ENCODE results near the gene CRYGA.
"Not testable (repeated sequence)": the region's sequence is repeated elsewhere in the genome, so short reads cannot be mapped to it uniquely, and the experiment has no call there.

CRYGA gene

DNA sequence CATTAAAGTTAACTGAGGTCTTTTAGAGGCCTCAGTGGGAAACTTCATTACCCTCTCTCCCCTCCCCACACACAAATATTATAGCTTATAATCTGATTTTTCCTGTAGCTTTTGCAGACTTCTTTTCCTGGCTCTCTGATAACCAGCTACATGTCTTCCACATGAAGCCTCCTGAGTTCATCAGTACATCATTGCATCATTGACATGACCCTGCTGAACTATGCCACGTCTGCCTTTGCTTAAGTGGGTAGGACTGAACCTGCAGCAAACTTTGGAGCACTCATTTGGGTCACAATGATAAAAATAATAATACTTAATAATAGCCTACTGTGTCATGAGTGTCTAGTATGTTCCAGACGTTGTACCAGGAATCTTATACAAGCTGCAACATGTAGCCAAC is 7.0 kb downstream of the CRYGA start:
- no peak for DNase-seq

DNA sequence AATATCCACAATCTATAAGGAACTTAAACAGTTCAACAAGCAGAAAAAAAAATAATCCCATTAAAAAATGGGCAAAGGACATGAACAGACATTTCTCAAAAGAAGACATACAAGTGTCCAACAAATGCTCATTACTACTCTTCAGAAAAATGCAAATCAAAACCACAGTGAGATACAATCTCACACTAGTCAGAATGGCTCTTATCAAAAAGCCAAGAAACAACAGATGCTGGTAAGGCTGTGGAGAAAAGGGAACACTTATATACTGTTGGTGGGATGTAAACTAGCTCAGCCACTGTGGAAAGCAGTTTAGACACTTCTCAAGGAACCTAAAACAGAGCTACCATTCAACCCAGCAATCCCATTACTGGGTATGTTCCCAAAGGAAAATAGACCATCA is 10.2 kb downstream of the CRYGA start:
- no peak for DNase-seq

GRCh38 chr2:208150956-208151355 is 12.4 kb downstream of the CRYGA start:
- DNase-seq: no peak

GRCh38 chr2:208150094-208150493 is 13.3 kb downstream of the CRYGA start:
- no peak for DNase-seq

DNA sequence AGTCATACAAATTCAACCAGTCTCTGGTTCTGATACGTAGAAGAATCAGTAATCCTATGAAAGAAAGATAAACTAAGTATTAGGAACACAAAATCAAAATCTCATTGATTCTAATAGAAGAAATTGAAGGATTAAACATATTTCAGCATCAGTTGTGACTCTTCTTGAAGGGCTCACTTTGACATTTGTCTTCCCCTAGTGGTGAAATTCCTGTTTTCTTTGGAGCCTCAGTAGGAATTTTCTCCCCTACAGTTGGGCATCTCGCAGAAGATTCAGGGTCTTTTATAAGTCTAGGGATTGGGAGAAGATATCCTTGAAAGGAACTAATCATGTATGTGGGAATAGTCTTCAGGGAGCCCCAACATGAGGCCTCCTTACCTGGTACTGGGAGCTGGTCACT is 14.6 kb downstream of the CRYGA start:
- no peak for DNase-seq

DNA sequence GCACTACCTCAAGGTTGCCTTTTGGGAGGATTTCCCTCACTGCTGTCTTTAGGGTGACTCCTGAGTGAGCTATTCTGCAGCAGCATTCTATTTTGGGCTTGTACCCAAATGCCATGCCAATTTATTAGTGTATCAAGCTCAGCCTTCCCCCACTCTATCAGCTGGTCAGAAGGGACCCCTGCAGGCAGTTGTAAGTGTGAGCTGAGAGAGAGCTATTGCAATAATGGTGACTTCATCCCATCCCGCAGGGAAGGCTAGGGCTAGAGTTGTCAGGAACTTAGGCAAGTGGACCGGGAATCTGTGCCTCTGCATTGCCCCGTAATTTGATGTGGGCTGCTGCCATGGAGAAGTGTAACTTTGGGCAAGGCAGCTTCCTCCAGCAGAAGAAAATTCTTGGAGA is 15.6 kb downstream of the CRYGA start:
- DNase-seq: no peak

DNA sequence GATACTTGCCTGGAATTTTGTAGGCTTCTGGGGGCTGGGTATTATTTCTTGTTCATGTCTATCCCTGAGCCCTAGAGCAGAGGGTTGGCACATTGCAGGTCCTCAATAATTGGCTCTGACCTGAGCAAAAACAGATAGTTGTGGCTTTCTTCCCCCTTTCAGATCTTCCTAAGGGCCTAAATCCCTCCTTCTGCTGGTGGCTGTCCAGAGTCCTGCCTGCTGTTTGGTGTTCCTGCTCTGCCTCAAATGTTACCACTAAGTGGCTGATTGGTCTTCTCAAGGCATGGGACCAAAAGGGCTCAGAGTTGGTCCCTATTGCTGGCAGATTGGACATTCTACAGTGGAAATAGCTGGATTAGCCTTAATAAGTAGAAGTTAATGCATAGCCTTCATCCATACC is 16.4 kb downstream of the CRYGA start:
- no peak for DNase-seq

GRCh38 chr2:208146006-208146405 is 17.4 kb downstream of the CRYGA start, which contains the start of gene CRYGB:
CRYGB (minus strand) TSS chr2:208146158; CDS start chr2:208146120, 38 bp downstream.
- no peak for DNase-seq

DNA sequence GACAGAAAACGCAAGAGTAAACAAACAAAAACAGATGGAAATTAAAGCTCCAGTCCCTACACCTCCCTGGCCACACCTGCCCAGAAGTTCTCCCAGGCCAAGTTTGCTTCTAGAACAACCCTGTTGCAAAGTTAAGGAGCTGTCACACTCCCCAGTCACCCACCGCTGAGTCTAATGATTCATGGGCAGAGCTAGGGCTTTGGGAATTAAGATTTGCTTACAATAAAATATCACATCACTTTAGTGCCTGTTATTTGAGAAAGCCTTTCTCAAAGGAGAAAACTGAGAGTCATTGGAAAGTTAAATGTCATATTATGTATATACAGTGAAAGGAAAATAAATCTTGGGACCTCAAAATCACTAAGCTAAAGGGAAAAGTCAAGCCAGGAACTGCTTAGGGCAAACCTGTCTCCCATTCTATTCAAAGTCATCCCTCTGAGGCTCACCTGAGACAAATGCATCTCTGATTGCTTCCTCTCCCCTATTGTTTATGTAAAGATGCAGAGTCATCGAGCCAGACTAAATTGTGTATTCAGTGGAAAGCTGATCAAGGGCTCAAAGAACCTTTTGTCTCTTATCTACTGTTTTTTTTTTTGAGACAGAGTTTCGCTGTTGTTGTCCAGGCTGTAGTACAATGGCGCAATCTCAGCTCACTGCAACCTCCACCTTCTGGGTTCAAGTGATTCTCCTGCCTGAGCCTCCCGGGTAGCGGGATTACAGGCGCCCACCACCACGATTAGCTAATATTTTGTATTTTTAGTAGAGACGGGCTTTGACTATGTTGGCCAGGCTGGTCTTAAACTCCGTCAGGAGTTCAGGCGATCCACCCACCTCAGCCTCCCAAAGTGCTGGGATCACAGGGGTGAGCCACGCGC is 20.2 kb downstream of the CRYGA start:
- peak; percentile 30 to 41 for DNase-seq

GRCh38 chr2:208142240-208142924 is 21.0 kb downstream of the CRYGA start:
- DNase-seq: no peak

DNA sequence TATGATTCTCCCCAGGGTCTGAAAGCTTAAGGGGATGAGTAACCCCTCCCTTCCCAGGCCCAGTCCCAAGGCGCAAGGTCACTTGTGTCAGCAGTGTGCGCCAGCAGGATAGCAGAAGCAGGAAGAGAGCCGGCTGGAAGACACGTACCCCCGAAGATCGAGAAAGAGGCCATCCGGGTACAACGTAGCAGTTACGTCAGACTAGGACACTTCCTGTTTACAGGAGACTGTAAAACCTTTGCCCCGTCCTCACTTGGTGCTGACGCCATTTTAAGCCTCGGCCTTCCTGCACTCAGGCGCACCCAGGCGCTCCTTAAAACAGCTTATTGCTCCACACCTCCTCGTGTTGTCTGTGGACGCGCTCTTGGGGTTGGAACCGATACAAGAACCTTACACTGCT is 23.9 kb downstream of the CRYGA start:
- DNase-seq: no peak

DNA sequence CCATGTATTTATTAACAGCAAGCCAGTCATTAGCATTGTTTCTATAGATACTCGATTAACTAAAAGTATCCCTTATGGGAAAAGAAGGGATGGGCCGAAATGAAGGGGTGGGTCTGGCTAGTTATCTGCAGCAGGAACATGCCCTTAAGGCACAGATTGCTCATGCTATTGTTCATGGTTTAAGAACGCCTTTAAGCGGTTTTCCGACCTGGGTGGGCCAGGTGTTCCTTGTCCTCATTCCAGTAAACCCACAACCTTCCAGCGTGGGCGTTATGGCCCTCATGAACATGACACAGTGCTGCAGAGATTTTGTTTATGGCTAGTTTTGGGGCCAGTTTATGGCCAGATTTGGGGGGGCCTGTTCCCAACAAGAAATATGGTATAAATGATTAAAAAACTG is 25.1 kb downstream of the CRYGA start:
- DNase-seq: not testable (repeated sequence)

DNA sequence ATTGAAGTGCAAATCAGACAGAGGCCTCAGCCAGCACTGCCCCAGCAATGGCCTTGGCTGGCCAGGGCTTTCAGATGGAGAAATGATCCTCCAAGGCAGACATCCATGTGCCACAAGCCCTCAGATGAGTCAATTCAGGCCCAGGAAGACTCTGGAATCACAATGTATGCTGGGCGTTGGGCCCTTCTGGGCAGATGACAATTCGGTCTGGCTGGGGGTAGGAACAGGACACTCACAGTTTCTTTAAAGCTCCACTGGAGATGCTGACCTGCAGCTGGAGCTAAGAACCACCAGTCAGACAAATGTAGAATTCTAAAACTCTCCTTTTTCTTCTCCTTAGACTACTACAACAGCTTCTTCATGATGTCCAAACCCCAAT is 26.7 kb downstream of the CRYGA start:
- DNase-seq: no peak

DNA sequence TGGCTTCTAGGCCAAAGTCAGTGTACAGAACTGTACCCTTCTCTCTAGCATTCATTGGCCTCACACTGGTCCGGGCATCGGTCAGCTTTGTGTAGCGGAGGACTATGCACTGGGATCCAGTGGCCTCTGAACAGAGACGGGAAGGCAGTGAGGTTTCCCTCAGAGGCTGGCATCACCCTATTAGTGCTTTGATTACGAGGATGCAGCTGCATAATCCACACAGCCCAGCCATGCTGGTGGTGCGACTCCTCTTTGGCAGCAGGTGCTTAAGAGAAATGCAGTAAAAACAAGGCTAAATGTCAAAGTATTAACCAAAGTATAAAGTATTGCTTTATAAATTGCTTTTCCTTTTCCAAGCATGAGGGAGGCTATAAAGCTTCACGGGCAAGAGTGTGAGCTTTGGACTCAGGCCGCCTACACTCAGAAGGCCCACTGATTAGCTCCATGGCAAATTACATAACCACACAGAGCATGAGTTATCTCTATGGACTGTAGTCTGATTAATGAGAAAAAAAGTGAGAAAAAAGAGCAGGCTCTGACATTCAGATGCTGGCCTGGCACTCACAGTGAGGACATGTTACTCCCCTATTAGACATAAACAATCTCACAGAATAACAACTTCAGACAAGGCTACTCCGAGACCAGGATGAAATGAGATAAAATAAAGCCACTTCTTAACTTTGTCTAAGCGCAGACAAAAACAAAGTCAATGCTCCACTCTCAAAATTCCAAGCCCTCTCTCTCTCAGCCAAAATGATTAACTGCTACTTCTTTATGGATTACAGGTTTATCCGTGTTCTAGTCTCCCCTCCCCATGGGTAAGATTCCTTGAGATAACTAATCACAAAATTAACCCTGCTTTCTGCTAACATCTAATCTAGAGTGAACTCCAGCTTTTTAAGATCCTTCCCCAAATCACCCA is 27.3 kb downstream of the CRYGA start:
- DNase-seq: no peak

DNA sequence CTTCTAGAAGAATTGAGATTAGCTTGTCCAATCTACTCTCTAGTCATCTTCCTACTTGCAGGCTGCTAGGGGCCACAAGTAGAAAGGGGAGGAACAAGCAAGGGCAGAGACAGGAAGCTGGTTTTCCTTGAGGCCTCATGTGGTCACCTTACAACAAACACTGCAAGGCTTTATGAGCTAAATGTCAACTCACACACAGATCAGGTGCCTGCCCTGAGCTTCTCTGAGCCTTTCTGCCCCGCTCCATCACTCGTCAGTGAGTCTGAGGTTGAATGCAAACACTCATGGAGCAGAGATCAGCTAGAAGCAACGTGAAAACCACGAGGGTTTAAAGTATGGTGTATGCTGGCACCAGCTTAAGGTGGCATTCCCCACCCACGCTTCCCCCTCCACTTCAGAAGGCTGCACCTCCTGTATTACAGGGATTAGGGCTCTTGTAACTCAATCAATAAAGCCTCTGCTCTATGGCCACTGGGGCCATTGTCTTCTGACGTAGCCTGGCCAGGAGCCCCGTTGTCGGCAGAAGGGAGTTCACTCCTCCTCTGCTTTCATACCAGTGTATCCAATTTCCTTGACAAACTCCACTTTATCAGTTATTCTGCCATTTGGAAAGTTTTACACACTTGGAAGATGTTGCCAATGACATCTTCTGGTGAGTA is 28.3 kb downstream of the CRYGA start:
- DNase-seq: no peak

- no peak for DNase-seq
Observed at GRCh38 chr2:208130712-208131110, 32.7 kb downstream of the CRYGA start.

- no peak for DNase-seq
Observed at GRCh38 chr2:208129744-208130711, 33.4 kb downstream of the CRYGA start, which contains the start of gene CRYGC. CRYGC (minus strand) TSS chr2:208129828; CDS start chr2:208129792, 36 bp downstream.

DNA sequence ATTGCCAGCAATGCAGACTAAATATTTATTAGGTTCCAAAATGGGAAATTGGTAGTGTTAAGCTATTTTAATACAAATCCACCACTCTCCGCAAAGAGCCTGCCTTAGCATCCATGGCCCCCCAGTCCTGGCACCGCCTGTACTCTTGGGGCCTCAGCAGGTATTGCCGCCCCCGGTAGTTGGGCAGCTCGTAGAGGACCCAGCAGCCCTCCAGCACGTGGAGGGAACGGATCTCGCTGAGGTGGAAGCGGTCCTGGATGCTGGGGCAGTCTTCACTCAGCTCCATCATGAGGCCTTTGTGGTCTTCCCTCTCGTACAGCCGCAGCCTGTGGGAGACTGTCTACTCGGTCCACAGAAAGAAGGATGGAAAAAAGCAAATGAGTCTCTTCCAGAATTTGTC is 35.3 kb downstream of the CRYGA start:
- no peak for DNase-seq

GRCh38 chr2:208127090-208127489 is 36.3 kb downstream of the CRYGA start:
- DNase-seq: no peak

GRCh38 chr2:208125251-208125650 is 38.1 kb downstream of the CRYGA start:
- DNase-seq: no peak

DNA sequence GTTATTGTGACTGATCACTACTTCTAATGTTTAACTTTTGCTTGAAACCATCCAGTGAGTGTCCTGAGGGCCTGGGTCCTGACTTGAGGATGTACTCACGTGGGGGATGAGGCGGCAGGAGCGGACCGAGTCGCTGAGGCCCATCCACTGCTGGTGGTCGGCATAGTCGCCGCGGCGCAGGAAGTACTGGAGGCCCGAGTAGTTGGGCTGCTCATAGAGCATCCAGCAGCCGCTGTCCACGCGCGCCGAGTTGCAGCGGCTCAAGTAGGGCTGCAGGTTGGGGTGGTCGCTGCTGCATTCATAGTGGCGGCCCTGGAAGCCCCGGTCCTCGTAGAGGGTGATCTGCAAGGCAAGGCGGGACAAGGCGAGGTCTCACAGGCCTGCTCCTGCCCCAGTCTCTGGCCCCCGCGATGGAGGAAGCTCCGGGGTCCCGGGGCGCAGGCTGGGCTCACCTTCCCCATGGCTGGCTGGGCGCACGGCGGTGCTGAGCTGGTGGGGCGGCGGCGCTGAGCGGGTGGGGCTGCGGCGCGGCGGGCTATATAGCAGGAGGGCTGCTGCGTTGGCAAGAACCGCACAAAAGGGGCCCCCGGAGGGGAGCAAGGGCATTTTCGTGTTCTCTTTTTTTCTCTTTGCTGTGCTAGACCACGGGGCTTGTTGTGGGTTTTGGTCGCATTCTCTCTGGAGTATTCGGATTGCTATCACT is 39.2 kb downstream of the CRYGA start, which contains the start of gene CRYGD:
Gene CRYGD, minus strand, starts transcription at position 512 of the 703 bp plus-strand sequence. Its CDS starts 51 bp downstream, at position 461.
- not testable (repeated sequence) for DNase-seq
